Epithelial cell of proximal tubule (primary cell): Measurements from ENCODE around the gene CCDC110. TPM values are rescaled to one million over a fixed set of nuclear protein-coding genes. Genes with fewer than 3 reads are reported as not detected.
"Not testable (repeated sequence)": the region's sequence is repeated elsewhere in the genome, so short reads cannot be mapped to it uniquely, and the experiment has no call there.

Experiments
- DNase-seq: peaks from one replicate; pipeline ENCODE4 v3.0.0-alpha.2; 2011; ENCODE audit warnings: low read depth
- H3K4me3 ChIP-seq: 2 replicates; pipeline ENCODE4 v1.5.1; 2011; ENCODE audit warnings: low read depth, mild to moderate bottlenecking, low read length
- total RNA-seq: library from RNA; depleted of rRNA; stranded (reverse); fragments of >200 nt; gene quantifications from 2 replicates; pipeline ENCODE4 v1.2.3, GENCODE V29; 2015
- TF ChIP-seq, protein P1 (sequence below): conservative IDR thresholded peaks from 2 replicates; pipeline ENCODE4 v1.5.1; 2012; ENCODE audit warnings: low read depth, mild to moderate bottlenecking, low read length

Gene CCDC110
- total RNA-seq, 1 donor from 2014 or later, result 0.46 TPM

DNA sequence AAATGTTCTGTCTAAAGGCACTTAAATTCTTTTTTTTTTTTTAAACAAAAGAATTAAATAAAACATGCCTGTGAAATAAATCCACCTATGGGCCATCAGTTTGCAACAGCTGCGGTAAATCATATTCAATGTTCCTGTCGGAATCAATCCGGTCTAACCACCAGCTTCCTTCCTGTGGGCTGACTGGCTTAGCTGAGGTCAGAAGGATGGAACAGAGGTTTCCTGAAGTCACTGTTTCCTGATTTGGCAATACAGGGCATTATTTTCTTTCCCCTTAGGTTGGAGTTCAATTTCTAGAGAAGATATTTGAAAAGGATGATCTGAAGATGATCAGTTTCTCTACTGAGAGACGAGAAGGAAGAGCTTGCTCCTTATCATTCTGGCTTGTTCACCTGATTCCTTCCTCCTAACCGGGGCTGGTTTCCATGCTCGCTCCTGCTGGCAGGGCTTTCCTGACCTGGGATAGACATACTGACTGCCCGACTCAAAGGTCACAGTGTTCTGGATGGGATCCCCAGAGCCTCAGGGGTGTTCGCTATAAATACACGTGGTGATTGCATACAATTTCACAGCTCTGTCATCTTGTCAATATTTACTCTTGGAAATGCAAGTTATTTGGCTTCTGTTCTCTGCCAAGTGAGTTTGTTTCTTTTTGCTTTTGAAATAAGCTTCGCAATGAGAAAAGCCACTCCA, 42.1 kb upstream of the CCDC110 start:
- TF ChIP-seq, protein P1, sequence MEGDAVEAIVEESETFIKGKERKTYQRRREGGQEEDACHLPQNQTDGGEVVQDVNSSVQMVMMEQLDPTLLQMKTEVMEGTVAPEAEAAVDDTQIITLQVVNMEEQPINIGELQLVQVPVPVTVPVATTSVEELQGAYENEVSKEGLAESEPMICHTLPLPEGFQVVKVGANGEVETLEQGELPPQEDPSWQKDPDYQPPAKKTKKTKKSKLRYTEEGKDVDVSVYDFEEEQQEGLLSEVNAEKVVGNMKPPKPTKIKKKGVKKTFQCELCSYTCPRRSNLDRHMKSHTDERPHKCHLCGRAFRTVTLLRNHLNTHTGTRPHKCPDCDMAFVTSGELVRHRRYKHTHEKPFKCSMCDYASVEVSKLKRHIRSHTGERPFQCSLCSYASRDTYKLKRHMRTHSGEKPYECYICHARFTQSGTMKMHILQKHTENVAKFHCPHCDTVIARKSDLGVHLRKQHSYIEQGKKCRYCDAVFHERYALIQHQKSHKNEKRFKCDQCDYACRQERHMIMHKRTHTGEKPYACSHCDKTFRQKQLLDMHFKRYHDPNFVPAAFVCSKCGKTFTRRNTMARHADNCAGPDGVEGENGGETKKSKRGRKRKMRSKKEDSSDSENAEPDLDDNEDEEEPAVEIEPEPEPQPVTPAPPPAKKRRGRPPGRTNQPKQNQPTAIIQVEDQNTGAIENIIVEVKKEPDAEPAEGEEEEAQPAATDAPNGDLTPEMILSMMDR, result no peak
- DNase-seq, result no peak
- no peak overlapping the region for H3K4me3 ChIP-seq

DNA sequence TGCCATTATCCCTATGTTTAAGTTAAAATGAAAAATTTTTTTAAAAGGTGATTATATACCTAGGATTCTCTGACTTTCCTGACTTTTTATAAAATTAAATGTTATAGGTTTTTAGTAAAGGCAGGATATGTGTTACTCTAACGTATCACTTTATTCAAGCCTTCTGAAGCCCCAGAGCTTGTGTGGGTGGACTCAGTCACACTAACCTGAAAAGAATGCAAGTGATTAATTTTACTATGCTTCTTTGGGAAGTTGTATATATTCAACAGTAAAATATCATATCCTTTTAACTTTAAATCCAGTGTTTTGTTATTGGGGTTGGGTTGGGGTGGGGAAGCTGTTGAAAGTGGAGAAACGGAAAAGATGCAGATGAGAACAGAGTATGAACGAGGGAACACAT, 41.0 kb upstream of the CCDC110 start:
- no peak for DNase-seq
- H3K4me3 ChIP-seq, result no peak overlapping the region
- TF ChIP-seq, protein P1, result no peak

DNA sequence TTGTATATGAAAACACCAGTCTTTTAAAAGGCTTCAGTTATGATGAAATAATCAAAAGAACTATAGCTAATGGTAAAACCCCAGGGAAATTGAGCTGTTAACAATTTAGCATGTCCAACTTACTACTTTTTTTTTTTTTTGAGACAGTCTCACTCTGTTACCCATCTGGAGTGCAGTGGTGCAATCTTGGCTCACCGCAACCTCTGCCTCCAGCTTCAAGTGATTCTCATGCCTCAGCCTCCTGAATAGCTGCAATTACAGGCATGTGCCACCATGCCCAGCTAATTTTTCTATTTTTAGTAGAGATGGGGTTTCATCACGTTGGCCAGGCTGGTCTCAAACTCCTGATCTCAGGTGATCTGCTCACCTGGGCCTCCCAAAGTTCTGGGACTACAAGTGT, 39.7 kb upstream of the CCDC110 start:
- peak; percentile 13 for DNase-seq
- H3K4me3 ChIP-seq, result not testable (repeated sequence)

DNA sequence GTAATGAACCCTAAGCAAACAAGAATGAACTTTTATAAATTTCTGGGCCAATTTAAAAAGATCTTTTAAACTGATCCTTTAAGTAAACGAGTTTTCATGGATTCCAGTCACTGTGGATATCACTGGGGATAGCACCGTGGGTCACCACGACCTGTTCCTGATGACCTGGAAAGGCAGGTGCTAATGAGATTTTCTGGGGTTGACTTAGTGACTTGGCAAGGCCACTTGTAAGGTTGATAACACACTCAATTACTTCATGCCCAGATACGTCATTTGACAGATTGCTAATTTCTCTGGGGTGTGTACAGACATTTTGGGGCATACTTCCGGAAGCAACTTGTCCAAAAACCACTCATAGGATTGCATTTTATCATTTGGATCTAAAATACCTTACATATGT, 39.3 kb upstream of the CCDC110 start:
- H3K4me3 ChIP-seq, result no peak overlapping the region
- DNase-seq, result no peak
- TF ChIP-seq, protein P1, result no peak

DNA sequence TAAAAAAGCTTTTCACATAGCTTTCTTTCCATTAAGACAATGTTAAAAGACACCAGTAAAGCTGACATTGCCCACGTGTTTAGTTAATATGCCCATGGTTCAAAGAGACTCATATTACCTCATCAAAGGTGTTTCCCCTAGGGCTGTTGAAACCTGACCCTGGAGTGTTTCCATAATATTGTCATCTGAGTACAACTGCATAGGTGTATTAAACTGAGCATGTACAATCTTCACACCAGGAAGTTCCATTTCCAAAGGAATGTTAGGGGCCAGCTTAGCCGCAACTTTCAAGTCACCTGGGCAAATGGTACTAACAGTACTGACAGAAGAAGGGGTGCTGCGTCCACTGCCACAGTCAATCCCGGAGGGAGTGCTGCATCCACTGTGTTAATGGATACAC, 36.6 kb upstream of the CCDC110 start:
- peak; percentile 61 for DNase-seq
- TF ChIP-seq, protein P1, result no peak
- H3K4me3 ChIP-seq, result no peak overlapping the region

DNA sequence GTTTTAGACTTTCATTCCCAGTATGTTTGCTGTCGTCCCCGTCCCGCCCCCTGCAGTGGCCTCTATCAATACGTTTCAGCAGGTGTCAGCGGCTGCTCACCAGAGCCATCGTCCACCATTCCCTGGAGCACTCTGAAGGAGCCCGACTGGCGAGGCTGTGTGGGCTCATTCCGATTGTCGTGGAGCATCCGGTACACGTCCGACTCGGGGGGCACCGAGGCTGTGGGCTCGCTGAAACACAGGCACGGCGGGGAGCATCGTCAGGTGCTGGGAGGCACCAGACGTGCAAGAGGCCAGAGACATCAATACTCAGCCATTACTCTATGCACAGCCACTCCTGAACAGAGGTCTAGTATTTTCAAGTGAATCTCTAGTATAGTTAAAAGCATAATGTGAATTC, 34.9 kb upstream of the CCDC110 start:
- DNase-seq, result no peak
- no peak overlapping the region for H3K4me3 ChIP-seq
- TF ChIP-seq, protein P1, result no peak

DNA sequence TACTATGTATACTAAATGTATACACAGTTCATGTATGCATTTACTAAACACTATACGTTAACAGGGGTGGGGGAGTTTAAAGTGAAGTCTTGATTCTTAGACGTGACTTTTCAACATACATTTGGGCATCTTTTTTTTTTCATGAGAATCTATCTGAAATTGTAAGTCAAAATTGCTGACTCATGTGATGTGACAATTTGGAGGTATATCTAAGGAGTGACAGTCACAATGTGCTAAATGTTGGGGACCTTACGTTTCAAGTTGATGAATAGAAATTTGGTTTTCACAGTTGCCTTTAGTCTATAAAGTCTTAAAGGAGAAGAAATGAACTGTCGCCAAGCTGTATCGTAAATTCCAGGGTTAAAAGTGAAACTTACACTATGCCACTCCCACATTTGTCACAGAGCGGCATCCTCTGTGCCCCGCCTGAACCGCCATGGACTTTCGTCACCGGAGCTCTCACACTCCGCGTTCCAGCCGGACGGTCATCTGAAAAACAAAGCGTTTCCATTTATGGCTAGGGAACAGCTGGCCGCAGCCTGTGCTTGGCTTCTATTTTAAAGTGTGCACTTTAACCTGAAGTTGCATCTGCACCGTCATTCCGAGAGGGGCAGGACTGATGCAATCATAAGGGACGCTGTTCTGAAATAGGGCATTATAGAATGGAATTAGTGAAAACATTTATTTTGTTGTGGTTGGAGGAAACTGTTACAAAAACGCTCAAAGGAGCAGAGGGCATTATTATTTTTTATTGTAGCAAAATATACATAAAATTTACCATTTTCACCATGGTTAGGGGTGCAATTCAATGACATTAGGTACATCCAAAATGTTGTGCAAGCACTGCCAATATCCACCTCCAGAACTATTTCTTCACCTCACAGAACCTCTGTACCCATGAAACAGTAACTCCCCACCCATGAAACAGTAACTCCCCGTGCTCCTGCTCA, 32.8 kb upstream of the CCDC110 start:
- TF ChIP-seq, protein P1, result no peak
- peak overlapping the region; percentile 43 for H3K4me3 ChIP-seq
- peak; percentile 78 for DNase-seq
